GM18951 (cell line): ENCODE data around the gene IFT20.

Experiments used
- POLR2A ChIP-seq: IDR thresholded peaks from 4 replicates; pipeline ENCODE4 v1.6.1; 2011; ENCODE audit warnings: mild to moderate bottlenecking; ENCODE audit not compliant: insufficient read length, insufficient read depth; ENCODE audit errors: extremely low read depth
- in situ Hi-C: fragments of 300-500 bp; cut with MboI; formaldehyde crosslinking; loops from one replicate; pipeline ENCODE4 v1.12.0; 2022; ENCODE audit warnings: low sequenced_read_pairs, mixed read lengths, inconsistent platforms; ENCODE audit not compliant: unreplicated experiment

IFT20 gene

DNA sequence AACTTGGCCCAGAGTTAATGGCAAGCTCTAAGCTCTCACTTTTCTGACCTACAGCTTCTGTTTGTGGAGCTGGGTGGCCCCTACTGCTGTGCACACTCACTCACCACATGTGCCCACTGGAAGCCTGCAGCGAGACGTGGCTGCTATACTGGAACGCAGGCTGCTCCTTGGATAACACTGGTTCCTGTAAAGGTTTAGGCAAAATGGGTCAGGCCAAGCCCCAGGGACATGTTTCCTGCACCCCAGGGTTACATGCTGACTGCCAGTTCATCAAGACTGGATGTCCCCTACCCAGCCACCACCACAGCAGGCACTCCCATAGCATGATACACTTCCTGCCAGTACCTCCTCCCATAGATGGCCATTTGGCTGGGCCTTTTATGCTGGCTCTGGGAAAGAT, 13.7 kb upstream of the IFT20 start:
- in situ Hi-C loops = no loop called here
- no peak for TF ChIP-seq POLR2A

DNA sequence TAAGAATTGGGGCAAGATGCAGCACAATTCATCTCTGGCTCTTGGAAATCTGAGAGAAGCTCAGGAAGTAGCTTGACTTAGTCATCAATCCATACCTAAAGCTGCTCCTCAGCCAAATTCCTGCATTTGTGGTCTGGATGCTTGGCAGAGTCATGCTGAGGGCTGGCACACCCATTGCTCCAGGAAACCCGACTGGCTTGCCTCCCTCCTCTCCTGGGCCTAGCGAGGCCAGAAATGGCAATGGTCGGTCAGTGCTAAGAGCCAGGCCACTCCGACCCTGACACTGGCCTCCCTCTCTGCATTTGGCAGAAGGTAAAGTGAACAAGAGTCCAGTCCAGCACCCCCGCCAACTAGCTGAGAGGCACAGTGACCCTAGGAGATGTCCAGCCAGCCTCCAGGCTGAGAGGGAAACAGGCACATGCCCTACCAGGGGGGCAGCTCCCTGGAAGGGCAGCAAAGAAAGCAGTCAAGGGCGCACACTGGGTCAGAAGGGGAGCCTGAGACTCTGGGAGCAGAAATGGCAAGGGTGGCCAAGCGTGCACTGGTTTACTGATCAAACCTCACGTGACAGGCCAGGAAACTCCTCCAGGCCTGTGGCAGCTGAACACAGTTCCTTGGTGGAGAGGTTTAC, 12.1 kb upstream of the IFT20 start:
- no peak for TF ChIP-seq POLR2A
- in situ Hi-C loops = no loop called here

DNA sequence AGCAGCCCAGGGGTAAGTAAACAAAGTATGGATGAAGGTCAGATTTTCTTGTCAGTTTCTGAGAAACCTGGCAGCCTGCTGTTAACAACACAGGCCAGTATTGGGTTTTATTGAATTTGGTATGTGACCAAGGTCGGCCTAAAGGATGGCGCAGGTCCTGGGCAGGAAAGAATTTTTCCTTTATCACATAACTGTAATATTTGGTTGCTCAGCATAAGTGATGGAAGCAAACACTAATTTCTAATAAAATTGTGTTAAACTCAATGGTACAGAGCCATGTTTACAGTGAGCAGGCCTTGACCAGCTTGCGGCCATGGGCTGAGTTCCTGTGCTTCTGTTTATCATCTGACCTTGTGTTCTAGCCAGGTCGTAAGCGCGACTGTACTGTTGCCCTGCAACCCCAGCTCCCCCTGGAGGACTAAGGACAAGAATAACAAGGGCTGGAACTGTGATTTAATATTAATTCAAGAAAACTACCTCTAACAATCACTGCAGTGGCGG, 11.5 kb upstream of the IFT20 start:
- no peak for TF ChIP-seq POLR2A
- in situ Hi-C loops = no loop called here

DNA sequence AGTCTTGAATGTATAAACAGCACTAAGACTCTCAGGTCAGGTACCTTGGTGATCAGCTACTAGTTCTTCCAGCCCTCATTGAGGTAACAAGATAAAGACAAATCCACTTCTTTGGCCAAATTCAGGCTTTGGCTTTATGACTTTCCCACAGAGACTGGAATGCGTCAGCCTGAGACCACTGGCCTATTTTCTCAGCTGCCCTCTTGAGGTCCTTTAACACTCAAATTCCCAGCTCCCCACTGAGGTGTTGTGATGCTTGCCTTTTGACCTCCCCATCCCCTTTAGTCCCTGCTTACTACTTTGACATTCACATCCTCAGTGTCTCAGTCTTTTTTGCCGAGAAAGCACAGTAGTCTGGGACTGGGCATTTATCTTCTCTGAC, 10.9 kb upstream of the IFT20 start:
- in situ Hi-C loops = no loop called here

DNA sequence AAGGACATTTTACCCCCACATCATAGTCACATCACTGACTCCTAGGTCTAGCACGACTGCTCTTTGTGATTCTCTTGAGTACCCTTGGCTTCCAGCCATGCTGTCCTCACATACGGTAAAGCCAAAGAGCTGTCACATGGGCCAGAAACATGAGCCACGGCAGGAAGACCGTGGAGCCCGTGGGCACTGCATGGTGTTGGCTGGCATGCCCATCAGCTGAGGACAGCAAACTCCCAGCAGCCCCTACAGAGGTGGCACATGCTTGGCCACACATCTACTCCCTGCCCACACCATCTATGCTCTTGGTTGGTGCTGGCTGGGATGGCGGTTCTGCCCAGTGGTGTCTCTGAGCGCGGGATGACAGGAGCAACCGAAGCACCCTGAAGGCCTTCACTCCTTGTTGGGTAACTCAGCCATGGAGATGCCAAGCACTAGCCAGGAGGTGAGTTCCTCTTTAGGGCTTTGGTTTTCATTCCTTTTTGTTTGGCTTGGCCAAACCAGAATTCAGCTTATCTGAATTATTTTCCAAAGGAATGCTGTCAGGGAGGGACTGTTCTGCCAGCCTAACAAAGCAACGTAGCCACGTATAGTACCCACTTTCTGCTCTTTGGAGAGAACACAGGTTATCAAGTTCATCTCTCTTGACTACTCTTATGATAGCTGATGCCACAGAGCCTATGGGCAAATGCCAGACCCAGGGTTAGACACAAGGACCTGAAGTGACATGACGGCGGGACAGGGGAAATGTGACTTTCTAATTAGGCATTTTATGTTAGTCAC, 10.3 kb upstream of the IFT20 start:
- TF ChIP-seq POLR2A = no peak
- in situ Hi-C loops = no loop called here

More for the DNA sequence above, 10.9 kb upstream of the IFT20 start:
- TF ChIP-seq POLR2A = no peak

DNA sequence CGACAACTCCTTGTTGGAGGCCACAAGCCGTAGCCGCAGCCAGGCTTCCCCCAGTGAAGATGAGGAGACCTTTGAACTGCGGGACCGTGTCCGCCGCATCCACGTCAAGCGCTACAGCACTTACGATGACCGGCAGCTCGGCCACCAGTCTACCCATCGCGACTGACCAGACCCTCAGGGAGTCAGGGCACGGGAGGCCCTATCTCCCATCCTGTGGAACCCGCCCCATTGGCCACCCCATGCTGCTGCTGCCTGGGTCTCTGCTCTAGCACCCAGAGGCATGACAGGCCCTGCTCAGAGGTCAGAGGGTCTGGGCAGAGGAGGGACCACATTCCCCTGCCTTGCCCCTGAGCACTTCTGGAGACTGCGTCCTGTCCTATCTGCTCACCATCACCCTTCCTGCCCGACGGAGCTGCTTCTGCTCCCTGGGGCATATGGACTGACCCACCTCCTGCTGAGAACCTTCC, 9.2 kb upstream of the IFT20 start:
- TF ChIP-seq POLR2A = no peak
- in situ Hi-C loops = no loop called here

DNA sequence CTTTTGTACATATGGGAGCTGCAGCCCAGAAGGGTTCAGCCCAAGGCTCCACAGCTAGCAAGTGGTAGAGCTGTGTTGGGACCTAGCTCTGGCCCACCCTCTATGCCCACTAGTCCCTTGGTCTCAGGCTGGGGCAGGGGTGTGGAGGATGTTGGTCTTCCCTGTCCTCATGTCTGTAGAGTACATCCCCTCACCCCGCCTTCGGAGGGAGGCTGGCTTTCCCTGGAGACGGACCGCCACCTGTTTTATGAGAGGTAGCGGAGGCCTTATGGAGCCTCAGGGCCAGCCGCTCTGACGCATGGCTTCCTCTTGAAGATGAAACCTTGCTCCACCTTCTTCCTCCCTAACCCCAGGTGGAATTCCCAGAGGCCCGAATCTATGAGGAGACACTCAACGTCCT, 8.7 kb upstream of the IFT20 start:
- no peak for TF ChIP-seq POLR2A
- in situ Hi-C loops = no loop called here

DNA sequence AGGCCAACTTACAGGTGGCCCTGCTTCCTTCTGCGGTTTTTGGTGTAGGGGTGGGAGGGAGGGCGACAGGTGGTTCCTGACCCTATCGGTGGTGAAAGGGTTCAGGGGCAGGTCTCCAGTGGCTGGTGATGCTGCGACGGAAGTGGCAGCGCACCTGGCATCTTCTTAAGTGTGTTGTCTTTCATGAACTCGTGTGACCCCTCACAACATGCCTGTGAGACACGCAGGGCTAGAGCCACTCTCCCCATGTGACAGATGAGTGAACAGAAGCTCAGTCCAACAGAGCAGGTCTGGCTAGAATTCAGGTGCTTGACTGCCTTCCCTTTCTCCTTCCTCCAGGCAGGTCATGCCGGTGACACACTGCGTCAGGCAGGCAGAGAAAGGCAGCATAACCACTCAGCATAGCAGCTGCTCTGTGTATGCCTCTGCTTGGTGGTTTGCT, 8.2 kb upstream of the IFT20 start:
- in situ Hi-C loops = no loop called here
- no peak for TF ChIP-seq POLR2A

DNA sequence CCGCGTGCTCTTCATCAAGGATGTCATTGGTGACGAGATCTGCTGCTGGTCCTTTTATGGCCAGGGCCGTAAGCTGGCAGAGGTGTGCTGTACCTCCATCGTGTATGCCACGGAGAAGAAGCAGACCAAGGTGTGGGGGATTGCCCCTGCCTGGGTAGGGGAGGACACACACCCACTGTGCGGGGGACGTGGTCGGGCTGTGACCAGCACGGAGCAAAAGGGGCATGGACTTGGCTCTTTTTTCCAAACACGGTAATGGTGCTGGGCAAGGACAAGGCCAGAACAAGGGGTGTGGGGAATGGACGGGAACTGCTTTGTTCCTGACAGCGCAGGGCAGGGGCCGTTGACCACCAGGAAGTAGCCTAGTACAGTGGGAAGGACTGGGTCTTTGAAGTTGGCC, 7.0 kb upstream of the IFT20 start:
- no peak for TF ChIP-seq POLR2A
- in situ Hi-C loops = no loop called here

DNA sequence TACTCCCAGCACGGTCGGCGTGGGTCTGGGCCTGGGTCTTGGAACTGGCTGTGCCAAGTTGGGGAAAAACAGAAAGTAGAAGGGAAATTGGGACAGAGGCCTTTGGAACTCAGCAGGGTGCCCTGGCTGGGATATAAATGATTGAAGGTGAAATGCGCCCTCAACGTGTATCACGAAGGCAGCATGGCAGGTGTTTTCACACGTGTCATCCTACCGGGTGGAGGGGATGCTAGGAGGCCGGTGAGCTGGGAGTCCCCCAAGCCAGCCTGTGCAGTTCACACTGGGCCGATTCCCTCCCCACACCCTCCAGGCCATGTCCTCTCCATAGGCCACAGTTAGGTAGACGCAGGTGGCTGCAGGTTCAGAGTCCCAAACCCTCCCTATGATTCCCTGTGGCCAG, 6.2 kb upstream of the IFT20 start:
- no peak for TF ChIP-seq POLR2A
- in situ Hi-C loops = no loop called here

DNA sequence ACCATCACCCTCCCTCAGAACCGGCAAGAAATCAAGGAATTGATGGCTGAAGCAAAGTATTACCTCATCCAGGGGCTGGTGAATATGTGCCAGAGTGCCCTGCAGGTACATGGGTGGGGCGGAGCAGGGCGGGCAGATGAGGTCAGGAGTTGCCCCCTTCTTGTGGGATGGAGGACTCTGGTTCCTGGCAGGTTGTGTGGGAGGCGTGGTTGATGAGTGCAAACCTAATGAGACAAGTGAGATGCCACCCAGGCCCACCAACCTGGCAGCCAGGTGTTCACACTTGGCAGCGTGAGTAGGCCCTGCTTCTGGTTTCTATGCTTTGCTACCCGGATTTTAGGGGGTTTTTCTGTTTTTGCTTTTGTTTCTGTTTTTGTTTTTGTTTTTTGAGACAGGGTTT, 5.1 kb upstream of the IFT20 start:
- in situ Hi-C loops = no loop called here
- no peak for TF ChIP-seq POLR2A

DNA sequence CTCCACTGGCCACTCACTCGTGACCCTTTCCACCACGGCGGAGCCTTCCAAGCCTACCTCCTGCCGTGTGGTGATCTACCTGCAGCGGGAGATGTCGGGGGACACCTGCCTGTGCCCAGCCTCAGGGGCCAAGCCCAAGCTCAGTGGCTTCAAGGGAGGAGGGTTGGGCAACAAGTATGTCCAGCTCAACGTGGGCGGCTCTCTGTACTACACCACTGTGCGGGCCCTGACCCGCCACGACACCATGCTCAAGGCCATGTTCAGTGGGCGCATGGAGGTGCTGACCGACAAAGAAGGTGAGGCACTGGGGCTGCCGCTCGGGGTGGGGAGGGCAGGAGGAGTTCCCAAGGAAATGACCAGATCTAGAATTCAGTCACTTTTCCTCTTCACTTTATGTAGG, 4.2 kb upstream of the IFT20 start:
- in situ Hi-C loops = loop anchor here (10.0 kb wide), 1 partner anchor 295 kb away; the partner anchor contains the start of gene NLK

DNA sequence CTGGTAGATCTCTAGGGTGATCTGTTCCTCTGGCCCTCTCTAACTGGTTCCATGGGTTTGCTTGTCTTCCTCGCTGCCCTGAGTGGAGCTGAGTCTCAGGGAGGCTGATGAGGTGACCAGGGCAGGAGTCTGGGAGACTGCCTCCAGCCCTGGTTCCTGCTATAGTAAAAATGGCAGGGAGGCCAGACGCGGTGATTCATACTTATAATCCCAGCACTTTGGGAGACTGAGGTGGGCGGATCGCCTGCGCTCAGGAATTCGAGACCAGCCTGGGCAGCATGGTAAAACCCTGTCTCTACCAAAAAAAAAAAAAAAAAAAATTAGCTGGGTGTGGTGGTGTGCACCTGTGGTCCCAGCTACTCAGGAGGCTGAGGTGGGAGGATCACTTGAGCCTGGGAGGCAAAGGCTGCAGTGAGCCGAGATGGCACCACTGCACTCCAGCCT, 3.5 kb upstream of the IFT20 start:
- in situ Hi-C loops = loop anchor here (10.0 kb wide), 1 partner anchor 294 kb away; the partner anchor contains the start of gene NLK

More for the DNA sequence above, 4.2 kb upstream of the IFT20 start:
- TF ChIP-seq POLR2A = no peak
